H4 (cell line): ENCODE results near the gene UGT1A3. TPM values are rescaled to one million over a fixed set of nuclear protein-coding genes. Genes with fewer than 3 reads are reported as not detected.

Experiments
- DNase-seq: peaks from one replicate; pipeline ENCODE4 v3.0.0-alpha.2; 2015; ENCODE audit warnings: low spot score
- total RNA-seq: library from RNA; depleted of rRNA; stranded (reverse); fragments of >200 nt; shearing (Covaris generic); gene quantifications from 2 replicates; pipeline ENCODE4 v1.2.3, GENCODE V29; 2014

Gene UGT1A3
- total RNA-seq, 1 experiment from 2014 or later, result not detected

DNA sequence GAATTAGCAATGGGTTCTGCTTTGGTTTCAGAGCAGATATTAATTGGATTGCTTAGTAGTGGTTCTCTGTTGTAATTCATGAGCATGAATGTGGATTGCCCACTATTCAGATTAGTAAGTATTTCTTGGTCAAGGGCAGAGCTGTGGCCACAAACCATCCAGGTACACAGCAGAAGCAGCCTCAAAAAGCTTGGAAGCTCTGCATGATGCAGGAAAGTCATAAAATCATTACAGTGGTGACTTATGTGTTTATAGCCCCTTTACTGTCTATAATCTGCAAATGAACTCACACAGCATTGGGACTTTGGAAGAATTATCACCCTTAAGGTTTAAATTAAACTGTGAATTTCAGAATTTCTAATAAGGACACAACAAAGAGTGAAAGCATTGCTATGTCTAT, 29.3 kb downstream of the UGT1A3 start:
- DNase-seq, result no peak

DNA sequence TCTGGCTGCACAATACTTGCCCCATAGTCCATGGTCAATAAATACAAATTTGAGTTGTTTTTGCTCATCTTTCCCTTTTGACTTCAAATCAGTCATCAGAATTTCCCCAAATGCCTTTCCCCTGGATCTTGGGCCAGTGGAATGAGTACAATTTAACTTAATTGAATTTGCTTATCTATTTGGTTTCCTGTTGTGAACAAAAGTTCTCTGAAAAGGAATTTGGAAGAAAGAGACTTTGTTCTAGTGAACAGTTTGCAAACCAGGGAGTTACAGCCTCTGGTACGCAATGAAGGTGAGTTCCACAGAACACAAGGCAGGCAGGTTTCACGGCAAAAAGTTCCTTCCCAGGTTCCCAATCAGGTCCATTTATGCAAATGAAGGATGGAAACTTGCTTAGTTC, 30.0 kb downstream of the UGT1A3 start:
- no peak for DNase-seq

DNA sequence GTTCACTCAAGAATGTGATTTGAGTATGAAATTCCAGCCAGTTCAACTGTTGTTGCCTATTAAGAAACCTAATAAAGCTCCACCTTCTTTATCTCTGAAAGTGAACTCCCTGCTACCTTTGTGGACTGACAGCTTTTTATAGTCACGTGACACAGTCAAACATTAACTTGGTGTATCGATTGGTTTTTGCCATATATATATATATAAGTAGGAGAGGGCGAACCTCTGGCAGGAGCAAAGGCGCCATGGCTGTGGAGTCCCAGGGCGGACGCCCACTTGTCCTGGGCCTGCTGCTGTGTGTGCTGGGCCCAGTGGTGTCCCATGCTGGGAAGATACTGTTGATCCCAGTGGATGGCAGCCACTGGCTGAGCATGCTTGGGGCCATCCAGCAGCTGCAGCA, 31.2 kb downstream of the UGT1A3 start, which contains the start of gene UGT1A1:
Gene UGT1A1, plus strand, starts transcription at position 228 of the 400 bp plus-strand sequence. Its CDS starts 18 bp downstream, at position 246.
- no peak for DNase-seq

DNA sequence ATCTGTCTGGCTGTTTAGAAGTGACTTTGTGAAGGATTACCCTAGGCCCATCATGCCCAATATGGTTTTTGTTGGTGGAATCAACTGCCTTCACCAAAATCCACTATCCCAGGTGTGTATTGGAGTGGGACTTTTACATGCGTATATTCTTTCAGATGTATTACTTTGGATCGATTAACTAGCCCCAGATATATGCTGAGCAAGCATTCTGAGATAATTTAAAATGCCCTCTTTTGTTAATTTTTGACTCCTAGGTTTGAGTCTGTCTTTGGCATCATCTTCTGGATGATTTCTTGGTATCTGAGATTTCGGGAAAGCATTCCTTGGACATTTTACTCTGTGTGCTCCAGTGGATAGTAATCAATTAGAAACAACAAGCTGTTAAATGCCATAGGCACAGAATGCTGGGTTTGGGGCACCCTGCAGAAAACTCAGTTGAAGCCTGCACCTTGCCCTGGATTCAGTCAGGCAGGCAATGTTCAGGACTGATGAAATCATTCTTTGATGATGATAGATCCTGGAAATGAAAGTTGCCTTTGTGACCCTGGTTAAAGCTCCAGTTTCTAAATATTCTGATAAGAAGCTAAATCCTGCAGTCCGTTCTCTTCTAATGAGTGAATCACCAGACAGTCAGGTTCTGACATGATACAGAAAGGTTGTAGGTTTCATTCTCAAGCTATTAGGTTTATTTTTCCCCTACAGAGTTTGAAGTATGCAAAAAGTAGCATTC, 32.4 kb downstream of the UGT1A3 start:
- peak; percentile 36 for DNase-seq

DNA sequence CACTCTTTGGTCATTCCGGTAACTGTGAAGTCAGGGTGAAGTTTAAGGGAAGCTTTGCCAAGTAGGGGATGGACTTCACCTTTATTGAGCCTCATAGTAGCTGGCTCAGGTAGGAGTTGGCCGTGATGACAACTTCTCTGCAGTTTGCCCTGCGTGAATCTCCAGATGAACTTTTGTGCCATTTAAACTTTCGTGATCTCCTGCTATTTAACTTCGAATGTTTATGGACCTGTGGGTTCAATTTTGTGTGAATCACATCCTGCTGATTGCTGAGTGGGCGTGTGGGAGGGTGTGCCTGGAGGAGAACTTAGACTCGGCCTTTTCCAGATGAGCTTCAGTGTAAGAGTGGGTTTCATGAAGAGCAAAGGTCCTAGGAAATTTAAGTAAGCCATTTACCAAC, 35.4 kb downstream of the UGT1A3 start:
- peak; percentile 96 for DNase-seq

DNA sequence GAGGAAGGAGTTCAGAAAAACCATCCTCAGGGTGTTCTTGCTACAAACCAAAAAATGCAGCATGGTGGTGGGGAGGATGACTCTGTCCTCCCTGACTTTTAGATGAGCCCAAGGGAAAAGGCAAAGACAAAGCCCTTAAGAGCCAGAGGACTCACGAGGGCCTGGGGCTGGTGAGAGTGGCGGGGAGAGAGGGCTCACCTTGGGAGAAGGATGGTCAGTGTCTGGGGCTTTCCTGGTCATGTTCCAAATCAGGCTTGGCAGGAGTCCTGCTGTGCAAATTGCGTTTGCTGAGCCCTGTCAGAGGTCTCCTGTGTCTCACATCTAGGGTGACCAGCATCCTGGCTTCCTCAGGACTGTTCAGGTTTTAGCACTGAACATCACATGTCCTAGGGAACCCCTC, 35.9 kb downstream of the UGT1A3 start:
- peak; percentile 26 for DNase-seq

DNA sequence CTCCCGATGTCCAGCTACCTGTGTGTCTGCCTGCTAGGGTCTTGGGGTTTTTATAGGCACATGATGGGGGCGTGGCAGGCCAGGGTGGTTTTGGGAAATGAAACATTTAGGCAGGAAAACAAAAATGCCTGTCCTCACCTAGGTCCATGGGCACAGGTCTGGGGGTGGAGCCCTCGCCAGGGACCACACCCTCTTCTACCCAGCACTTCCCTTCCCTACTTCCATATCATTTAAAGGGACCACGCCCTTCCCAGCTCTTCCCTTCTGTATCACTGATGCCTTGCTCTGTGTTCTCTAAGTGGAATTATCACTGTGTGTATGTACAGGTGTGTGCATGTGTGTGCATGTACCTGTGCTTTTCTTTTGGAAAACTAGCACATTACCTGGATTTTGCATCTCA, 37.6 kb downstream of the UGT1A3 start:
- peak; percentile 29 for DNase-seq

DNA sequence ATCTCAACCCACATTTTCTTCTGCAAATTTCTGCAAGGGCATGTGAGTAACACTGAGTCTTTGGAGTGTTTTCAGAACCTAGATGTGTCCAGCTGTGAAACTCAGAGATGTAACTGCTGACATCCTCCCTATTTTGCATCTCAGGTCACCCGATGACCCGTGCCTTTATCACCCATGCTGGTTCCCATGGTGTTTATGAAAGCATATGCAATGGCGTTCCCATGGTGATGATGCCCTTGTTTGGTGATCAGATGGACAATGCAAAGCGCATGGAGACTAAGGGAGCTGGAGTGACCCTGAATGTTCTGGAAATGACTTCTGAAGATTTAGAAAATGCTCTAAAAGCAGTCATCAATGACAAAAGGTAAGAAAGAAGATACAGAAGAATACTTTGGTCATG, 39.2 kb downstream of the UGT1A3 start:
- no peak for DNase-seq

DNA sequence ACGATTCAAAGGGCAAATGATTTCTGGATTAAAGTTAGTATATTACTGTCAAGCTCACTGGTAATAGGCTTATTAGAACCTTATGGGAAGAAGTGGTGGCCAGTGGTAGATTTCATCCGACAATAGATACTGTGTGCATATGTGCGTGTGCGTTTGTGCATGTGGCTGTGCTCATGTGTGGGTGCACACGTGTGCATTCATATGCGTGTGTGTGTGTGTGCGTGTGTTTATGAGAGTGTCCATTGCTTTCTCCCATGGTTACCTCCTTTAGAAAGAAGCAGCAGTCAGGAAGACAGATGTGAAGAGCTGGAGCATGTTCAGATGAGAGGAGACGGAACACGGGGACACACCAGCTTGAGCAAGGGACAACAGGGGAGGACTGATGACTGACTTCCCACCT, 40.4 kb downstream of the UGT1A3 start:
- no peak for DNase-seq

DNA sequence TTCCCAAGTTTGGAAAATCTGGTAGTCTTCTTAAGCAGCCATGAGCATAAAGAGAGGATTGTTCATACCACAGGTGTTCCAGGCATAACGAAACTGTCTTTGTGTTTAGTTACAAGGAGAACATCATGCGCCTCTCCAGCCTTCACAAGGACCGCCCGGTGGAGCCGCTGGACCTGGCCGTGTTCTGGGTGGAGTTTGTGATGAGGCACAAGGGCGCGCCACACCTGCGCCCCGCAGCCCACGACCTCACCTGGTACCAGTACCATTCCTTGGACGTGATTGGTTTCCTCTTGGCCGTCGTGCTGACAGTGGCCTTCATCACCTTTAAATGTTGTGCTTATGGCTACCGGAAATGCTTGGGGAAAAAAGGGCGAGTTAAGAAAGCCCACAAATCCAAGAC, 43.3 kb downstream of the UGT1A3 start:
- DNase-seq, result no peak

DNA sequence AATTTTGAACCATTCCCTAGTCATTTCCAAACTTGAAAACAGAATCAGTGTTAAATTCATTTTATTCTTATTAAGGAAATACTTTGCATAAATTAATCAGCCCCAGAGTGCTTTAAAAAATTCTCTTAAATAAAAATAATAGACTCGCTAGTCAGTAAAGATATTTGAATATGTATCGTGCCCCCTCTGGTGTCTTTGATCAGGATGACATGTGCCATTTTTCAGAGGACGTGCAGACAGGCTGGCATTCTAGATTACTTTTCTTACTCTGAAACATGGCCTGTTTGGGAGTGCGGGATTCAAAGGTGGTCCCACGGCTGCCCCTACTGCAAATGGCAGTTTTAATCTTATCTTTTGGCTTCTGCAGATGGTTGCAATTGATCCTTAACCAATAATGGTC, 43.7 kb downstream of the UGT1A3 start:
- no peak for DNase-seq

DNA sequence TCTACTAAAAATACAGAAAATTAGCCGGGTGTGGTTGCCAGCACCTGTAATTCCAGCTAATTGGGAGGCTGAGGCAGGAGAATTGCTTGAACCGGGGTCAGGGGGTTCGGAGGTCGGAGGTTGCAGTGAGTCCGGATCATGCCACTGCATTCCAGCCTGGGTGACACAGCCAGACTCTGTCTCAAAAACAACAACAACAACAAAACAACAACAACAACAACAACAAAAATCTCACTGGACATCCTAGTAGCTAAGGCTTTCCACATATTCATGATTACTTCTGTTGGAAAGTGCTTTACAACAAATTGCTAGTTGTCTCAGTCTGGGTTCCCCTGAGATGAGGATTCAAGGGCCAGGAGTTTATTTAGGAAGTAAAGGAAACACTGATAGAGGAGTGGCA, 45.0 kb downstream of the UGT1A3 start:
- DNase-seq, result no peak

DNA sequence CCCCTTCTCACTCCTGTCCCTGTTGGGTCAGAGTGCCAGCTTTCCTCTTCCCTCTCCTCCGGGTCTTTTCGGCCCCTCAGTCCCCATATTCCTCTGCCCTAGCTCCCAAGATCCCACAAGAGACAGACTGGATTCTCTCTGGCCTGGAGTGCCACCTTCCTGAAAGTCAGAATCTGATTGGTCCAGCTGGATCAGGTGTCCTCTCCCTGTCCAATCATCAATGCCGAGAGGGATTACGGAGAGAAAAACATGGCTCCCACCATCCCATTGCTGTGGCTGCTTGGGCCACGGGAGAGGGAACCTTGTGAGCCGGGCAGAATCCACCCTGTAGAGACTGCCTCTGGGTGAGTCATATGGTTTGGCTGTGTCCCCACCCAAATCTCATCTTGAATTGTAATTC, 46.6 kb downstream of the UGT1A3 start:
- no peak for DNase-seq

DNA sequence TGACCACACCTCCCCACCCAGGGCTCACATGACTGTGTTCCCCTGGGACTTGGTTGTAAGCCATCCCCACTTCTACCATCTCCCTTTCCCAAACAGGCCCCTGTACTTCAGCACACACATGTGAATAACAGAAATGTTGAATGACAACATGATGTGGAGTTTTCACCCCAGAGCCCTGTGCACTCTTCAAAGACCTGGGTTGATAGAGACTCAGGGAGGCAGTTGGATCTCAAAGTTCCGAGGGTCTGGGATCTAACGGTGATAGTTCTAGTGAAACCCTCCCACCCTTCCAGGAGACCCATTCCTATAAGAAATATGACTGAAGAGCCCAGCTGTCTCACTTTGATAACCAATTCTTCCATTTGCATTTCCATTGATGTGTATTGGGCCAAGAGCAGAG, 49.2 kb downstream of the UGT1A3 start, which contains the start of gene MROH2A:
Gene MROH2A, plus strand, starts transcription at position 301 of the 400 bp plus-strand sequence. CDS start 1,029 bp downstream, outside the sequence.
- no peak for DNase-seq

DNA sequence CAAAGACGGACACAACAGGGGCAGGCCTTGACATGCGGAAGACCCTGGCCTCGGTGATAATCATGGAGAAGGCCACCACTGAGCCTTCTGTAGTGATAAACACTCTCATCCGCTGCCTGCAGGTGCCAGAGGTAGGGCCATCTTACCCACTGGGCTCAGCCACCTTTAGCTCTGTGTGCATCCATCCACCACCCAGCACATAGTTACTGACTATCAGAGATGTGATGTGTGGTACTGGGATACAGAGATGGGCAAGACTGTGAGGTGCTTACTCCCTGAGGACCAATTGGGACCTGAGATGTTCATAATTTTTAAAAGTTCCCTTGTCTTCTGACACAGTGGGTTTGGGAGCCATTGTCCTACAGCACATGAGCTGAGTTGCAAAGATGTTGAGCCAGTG, 50.9 kb downstream of the UGT1A3 start:
- DNase-seq, result no peak

DNA sequence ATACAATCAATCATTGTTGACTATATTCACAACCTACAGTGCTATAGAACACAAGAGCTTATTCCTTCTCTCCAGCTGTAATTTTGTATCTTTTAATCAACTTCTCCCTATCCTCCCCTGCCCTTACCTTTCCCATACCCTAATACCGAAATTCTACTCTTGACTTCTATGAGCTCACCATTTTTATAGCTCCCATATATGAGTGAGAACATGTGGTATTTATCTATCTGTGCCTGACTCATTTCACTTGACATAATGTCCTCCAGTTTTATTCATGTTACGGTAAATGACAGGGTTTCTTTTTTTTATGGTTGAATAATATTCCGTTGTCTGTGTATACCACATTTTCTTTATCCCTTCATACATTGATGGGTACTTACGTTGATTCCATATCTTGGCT, 51.9 kb downstream of the UGT1A3 start:
- DNase-seq, result no peak

DNA sequence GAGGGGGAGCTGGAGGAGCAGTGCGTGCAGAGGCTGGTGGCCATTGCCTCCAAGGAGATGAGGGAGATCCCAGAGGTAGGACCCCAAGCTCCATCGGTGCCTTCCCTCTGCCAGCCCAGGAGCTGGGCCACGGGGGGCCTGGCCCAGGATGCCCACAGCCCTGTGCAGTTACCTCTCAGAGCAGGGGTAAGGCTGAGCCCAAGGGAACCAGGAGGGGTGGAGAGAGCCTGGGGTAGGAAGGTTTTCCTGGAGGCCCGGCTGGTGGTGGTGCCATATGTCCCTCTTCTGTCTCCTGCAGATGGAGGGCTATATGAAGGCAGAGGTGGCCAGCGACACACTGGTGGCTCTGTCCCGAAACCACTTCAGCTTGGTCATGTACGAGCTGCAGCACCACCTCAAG, 60.7 kb downstream of the UGT1A3 start:
- no peak for DNase-seq

DNA sequence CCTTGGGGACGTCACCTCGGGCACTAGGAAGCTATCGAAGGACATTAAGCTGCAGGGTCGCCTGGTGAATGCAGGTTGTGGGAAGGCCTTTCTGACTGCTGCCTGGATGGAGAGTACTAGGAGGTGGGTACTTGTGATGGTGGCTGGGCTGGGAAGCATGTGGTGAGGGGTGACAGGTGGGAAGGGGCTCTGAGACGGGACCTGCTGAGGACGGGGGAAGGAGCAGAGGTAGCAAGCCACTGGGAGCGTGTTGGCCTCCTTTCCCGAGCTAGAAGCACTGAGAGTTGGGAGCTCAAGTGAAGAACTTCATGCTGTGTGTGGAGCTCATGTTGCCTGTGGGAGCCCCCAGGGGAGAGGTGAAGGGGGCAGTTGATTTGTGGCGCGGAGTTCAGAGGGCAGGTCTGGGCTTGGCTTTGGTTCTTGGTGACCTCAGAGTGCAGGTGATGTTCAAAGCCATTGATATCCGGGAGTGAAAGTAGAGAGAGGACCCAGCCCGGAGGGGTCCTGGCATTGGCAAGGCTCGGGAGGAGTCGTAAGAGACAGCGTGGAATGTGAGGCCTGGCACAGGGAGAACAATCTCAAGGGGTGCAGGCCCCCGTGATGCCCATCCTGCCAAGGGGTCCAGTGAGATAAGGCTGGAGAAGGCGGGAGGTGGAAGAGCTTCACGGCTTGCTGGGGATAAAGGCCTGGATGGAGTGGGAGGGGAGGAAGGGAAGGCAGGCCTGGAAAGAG, 62.5 kb downstream of the UGT1A3 start:
- no peak for DNase-seq

DNA sequence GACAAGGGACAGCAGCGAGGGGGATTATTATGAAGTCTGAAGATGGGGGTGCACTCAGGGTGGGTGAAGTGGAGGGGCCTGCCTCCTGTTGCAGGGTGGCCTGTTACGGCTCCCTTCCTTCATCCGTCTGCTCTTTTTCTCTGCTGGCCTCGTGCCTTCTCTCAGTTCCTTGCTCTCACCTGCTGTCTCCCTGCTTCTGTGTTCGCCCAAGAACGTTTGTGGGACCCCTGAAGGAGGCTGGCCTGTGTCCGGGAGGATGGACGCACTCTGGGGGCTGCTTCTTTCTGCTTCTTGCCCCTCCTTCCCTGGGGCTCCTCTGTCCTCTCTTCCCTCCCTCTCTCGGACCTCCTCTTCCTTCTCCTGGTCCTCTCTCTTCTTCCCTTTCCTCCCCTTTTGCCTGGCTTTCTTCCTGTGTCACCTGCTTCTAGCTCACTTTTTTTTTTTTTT, 63.1 kb downstream of the UGT1A3 start:
- no peak for DNase-seq

DNA sequence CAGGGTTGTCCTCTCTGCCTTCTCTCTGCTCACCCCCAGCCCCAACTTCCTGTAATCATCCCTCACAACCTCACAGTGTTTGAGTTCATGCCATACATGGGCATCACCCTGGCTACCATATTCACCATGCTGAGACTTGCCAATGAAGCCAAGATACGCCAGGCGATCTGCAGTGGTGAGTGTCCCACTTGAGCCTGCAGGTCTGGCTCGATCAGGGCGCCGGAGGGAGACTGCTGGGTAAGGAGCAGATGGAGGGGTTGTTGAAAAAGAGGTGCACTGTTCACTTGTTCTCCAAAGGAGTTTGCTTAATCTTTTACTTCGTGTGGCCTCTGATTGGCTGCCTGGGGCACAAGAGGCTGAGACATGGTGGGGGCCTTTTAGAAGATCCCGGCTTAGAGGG, 63.9 kb downstream of the UGT1A3 start:
- no peak for DNase-seq

DNA sequence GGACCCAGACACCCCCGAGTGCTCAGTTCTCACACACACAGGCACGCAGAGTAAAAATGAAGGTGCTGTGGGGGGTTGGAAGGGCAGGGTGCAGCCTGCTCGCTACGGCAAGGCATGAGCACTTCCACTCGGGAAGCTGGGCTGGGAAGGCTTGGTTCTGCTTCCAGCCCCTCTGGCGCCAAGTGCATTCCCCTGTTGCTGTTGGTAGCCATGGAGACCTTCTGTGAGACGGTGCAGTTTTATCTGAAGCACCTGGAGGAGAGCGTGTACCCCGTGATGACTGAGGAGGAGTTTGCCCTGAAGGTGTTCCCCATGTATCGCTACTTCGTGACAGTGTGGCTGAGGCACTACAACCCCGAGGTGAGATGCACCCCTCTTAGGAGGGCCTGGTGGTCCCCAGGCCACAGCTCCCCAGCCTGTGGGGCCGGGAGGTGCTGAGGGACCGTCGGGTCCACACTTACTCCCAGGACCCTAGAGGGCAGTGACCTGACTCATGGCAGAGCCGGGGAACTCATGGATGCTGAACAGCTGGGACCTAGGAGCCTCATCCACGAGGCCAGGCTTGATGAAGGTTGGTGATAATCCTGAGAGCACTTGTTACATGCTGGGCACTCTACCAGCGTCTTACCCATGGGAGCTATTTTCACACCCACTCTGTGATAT, 64.8 kb downstream of the UGT1A3 start:
- no peak for DNase-seq

DNA sequence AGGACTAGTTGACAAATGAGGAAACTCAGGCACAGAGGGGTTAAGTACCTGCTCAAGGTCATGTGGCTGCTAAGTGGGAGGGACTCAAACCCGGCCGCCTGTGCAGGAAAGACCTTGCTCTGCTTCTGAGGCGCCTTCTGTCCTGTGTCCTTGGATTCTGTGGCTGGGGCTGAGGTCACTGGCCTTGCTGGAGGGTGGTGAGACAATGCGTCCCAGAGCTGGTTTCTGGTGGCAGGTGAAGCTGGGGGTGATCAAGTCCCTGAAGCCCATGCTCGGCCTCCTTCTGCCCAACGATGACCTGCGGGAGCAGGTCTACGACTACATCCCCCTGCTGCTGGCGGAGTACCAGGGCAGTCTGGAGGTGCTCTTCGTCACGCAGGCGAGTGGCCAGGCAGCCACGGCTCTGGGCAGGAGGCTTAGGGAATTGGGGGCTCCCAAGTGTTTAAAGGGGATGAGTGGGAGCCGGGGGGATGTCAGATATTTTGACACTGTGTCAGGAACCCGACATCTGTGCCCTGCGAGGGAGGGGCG, 65.4 kb downstream of the UGT1A3 start:
- DNase-seq, result no peak
